GM21717 (cell line): ENCODE measurements around the gene CYP51A1.
"Not testable (repeated sequence)": the region's sequence is repeated elsewhere in the genome, so short reads cannot be mapped to it uniquely, and the experiment has no call there.

Source experiments
- ATAC-seq: cut with Tn5 transposase; IDR thresholded peaks from one replicate; pipeline ENCODE4 v1.9.1; 2021; ENCODE audit warnings: mild to moderate bottlenecking, moderate library complexity; ENCODE audit not compliant: unreplicated experiment

The CYP51A1 gene

DNA sequence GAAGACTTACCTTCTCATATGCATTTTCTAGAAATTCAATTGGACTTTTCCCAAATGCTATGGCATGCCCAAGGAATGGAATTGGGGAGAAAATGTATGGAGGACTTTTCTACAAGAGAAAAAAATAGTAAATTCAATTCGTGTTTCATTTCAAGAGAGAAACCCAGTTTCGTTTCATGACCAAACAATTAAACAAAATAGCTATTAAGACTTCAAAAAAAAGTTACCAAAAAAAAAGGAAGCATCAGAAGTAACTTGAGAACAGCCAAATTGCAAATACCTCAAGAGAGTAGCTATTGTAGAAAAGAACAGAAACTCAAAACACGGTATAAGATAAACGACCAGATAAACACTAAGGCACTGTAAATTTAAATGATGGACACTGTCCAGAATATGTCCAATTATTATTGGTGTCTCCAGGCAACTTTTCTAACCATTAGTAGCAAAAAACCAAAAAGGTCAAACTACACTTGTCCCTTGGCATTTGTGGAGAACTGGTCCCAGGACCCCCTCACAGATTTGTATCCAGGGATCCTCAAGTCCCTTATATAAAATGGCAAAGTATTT is 2.4 kb downstream of the CYP51A1 start:
- no peak for ATAC-seq

DNA sequence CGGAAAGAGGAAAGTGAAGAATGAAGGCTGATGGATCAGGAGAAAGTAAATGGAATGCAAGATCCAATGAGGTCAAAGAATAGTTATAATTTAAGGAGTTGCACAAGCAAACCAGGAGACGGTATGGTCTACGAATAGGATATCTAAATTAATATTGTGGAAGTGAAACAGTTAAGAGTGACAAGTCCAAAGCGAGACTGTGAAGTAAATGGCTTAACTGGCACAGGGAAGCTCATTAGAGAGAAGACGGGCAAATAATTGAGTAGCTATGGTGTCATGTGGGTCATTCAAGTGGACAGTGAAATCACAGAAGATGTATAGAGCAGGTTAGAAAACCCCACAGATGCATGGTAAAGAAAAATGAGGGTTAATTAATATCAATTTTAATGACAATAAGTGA is 3.2 kb downstream of the CYP51A1 start:
- no peak for ATAC-seq

DNA sequence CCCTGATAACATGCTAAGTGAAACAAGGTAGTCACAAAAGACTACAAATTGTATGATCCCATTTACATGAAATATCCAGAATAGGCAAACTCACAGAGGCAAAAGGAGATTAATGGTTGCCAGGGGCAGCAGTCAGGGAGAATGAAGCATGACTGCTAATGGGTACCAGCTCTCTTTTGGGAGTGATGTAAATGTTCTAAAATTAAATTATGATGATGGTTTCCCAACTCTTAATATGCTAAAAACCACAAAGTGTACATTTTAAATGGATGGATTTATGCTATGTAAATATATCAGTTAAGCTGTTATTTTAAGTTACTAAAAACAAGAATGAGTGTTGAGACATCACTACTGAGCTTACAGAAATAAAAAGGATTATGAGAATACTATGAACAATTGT is 12.6 kb downstream of the CYP51A1 start:
- ATAC-seq: no peak

DNA sequence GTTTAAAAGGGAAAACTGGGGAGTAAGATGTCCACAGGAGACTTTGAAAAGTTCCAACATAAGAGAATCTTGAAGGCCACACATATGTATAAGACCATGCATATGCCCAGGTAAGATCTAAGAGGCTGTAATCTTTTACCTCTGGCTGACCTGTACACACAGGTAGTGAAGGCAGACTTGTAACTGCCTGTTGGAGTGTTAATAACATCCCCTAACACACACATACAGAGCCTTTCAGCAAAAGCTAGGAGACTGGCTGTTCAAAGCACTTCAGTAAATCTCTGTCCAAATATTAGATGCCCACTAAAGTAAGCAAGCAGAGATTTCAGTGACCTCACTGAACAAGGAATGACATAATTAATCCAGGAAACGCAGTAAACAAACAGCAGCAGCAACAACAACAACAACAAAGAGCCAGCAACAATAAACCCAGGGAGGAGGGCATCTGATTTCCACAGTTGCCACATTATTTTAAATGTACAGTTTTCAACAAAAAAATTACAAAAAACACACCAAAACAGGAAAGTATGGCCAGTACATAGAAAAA is 15.0 kb downstream of the CYP51A1 start:
- no peak for ATAC-seq

DNA sequence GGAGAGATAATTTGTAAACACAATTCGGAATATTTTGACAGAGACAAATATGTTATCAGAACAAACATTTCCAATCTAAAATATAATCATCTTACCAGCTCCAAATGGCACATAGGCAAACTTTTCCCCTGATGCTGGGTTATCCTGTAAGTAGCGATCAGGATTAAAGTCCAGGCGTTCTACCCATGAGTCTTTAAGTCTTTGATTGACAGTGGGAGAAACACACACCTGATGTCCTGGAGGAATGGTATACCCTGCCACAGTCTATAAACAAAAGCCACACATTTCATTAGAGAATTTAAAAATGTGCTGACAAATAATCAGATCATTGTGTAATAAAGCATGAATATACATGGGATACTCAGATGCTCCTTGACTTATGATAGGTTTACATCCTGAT is 17.3 kb downstream of the CYP51A1 start:
- ATAC-seq: no peak

DNA sequence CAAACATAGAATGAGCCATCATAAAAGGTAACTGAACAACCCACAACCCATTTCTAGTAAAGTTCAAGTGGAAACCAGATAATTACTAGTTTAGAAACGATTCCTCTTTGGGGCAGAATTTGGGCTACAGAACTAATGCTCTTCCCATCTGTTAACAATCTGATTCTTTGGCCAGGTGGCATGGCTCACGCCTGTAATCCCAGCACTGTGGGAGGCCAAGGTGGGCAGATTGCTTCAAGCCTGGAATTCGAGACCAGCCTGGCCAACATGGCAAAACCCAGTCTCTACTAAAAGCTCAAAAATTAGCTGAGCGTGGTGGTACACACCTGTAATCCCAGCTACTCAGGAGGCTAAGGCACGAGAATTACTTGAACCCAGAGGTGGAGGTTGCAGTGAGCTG is 18.5 kb downstream of the CYP51A1 start:
- no peak for ATAC-seq

DNA sequence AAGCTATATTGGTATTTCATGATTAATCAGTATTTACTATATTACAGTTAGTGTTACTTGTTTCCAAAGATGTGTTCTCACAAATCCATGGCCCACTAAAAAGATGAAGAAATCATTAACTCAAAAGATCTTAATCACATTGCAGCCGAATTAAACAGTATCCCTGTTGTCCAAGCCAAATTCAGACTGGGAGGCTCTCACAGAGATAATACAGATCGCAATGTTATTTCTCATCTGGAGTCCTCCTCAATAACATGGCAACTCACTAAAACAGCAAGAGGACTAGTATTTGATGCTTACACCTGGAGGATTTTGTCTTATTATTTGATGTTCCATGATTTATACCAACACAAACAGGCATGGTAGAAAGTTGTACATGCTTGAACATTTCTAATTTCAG is 23.4 kb downstream of the CYP51A1 start:
- no peak for ATAC-seq

DNA sequence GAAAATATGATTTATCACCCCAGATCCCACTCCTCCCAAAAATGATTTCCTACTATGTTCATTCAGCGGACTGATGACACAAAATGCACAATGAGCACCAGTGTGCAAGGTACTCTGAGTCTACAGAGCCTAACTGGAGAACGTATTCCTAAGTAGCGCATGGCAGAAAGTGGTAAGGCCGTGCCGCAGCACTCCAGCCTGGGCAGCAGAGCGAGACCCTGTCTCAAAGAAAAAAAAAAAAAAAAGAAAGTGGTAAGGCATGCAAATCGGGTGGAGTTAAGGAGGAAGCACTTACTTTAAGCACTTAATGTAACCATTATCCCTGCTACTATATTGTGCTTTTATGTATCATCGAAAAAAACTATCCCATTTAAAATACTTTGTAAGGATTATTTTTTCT is 25.5 kb downstream of the CYP51A1 start:
- ATAC-seq: no peak

DNA sequence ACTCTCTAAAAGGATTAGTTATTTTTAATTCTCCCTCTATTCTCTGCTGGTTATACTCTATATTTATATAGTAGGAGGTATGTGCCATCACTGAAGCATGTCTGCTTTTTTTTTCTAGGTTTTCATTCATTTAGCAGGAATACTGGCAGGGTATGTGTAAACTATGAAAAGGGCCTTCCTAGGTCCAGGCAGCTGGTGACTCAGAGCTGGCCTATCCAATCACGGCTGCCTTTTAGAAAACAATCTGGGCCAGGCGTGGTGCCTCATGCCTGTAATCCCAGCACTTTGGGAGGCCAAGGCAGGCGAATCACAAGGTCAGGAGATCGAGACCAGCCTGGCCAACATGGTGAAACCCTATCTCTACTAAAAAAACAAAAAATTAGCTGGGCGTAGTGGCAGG is 31.4 kb downstream of the CYP51A1 start:
- not testable (repeated sequence) for ATAC-seq

DNA sequence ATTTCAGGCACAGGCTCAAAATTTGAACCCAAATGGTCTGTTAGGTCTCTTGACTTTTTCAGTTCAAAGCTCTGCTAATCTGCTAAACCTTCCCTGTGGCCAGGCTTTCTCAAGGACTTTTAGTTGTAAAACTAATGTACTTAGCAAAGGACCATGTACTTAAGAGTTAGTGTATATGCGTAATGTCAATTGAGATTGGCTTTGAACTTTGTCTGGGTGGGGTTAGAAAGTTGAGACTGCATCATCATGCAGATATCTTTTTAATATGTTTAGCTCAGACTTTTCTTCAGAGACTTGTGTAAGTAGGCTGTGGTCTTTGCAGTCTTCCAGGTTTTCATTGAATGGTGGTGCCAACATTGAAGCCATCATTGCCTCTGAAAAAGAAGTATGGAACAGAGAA is 33.7 kb downstream of the CYP51A1 start:
- no peak for ATAC-seq

DNA sequence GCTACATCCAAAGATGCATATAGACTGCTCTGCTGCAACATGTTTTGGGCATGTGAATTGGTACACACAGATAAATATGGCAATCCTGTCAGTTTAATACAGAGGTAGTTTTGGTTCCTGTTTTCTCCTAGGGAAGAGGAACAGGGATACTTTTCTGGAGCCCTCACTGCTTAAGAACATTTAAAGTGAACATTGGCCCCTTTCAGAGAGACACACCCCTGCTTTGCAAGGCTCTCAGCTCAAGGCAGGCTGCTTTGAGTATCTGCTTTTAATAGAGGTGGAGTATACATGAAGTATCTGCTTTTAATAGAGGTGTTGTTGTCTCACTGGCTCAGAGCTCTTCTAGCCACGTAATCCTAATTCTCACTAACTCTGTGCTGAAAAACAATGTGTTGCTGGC is 38.9 kb downstream of the CYP51A1 start:
- no peak for ATAC-seq

DNA sequence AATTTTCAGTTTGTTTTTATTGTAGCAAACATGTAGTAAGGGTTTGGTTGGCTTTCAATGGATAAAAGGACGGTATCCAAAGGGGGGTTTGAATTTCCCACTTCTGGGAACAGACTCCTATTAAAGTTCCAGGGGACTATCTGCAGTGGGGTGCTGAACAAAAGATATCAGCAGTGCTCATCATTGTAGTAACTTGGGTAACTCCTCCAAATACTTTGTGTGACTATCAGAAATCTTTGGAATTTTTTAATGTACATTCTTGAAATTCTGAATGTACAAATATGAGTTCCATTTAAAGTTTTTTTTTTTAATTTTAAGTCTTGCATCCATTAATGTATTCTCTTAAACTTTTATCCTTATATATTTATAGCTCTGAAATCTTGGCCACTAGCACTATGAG is 42.1 kb downstream of the CYP51A1 start:
- no peak for ATAC-seq

DNA sequence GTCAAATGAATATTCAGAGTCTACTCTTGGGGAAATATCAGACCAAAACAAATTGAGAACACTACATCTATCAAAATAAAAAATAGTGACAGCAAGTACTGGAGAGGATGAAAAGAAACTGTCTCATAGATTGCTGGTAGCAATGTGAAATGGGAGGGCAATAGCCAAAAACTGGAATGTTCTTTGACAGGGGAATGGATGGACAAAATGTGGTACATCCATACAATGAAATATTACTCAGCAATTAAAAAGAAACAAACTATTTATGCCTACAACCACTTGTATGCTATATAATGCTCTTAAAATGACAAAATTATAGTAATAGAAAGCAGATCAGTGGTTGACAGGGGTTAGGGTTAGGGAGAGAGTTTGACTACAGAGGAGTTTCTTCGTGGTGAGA is 46.0 kb downstream of the CYP51A1 start:
- no peak for ATAC-seq

DNA sequence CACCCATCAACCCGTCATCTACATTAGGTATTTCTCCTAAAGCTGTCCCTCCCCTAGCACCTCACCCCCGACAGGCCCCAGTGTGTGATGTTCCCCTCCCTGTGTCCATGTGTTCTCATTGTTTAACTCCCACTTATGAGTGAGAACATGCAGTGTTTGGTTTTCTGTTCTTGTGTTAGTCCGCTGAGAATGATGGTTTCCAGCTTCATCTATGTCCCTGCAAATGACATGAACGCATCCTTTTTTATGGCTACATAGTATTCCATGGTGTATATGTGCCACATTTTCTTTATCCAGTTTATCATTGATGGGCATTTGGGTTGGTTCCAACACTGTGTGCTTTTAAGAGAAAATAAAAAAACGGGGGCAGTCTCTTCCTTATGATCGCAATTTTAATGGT is 50.4 kb downstream of the CYP51A1 start:
- ATAC-seq: not testable (repeated sequence)

DNA sequence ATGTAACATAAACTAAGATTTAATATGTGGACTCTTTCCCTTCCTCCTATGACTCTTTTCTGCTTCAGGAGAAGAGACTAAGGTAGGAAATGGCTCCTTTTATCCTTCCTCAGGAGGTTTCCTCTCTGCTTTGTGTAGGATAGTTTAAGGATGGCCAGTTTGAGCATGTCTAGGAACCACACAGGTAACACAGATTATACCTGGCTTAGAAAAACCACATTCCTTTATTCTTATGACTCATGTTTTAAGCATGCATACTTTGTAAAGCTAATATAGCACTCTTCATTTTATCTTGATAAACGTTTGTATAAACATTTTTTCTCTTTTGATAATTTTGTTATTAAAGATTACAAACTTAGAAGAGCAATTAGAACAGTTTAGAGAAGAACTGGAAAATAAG is 57.8 kb downstream of the CYP51A1 start:
- ATAC-seq: no peak

DNA sequence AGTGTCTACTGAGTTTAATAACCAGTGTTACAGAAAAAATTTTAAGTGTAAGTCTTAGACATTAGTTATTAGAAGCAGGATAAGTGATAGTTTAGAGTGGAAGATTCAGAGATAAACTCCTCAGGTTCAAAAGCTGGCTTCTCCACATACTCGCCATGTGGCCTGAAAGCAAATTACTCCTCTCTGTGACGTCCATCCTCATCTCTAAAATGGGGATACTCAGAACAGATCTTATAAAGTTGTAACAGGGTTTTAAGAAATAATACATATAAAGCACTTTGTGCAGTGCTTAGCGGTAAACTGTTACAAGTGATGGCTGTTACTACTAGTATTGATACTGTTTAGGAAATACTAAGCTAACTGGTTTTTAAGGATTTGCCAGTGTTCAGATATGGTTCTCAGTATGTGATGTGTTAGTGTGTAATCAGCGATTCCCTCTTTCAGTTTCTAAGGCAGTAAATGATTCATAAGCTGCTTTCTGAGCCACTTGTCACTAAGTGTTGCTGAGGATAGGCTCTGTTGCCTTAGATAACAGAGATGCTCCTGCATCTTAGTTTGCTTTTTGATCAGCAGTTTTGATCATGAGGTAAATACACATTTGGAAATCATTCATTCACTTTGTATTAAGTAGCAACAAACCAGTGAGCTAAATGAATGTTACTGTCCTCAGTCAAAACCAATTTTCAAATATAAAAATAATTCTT is 58.7 kb downstream of the CYP51A1 start:
- ATAC-seq: peak; percentile 91

DNA sequence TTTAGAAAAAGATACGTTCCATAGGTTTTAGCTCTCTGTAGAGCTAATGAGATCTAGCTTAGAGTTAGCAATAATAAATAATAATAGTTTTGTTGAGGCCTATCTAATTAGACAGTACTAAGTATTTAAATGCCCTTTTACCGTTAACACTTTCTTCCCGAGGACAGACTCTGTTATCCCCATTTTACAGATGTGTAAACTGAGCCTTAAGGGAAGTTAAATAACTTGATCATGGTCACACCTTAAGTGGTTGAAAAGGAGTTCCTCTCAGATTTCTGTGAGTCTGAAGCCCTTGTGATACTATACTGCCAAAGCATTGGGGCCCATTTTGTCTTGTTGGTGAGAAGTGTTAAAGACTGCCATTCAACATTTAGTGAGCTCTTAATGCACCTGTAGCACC is 61.6 kb downstream of the CYP51A1 start:
- no peak for ATAC-seq

DNA sequence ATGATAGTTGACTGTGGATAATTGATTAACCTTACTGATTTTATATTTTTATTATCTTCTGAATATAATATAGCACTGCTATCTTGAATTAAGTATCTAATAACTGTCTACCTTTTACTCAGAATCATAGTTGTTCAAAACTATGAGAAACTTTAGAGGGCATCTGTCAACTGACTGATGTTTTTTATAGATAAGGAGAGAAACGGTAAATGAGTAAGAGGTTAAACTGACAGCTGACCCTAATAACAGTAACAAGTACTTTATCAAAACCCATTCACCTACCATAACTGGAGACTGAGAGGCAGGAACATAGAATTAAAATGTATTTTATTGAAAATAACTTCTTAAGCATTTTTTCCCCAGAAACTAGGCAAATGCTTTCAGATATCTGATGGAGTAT is 62.2 kb downstream of the CYP51A1 start:
- ATAC-seq: no peak

DNA sequence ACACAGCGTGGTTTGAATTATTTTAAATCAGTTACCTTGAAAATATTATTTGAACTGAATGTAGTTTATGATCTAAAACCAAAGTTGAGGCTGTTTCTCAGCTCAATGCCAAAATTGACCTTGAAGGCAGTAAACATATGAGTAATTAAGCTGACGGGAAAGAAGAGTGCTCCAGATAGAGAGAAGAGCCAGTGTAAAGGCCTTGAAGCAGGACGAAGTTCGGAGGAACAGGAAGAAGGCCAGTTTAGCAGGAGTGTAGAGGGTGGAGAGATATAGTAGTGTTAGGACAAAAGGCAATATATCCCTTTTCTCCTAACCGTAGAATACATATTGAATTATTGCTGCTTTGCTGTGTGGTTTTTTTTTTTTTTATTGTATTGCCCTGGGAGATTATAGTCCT is 63.2 kb downstream of the CYP51A1 start:
- no peak for ATAC-seq

DNA sequence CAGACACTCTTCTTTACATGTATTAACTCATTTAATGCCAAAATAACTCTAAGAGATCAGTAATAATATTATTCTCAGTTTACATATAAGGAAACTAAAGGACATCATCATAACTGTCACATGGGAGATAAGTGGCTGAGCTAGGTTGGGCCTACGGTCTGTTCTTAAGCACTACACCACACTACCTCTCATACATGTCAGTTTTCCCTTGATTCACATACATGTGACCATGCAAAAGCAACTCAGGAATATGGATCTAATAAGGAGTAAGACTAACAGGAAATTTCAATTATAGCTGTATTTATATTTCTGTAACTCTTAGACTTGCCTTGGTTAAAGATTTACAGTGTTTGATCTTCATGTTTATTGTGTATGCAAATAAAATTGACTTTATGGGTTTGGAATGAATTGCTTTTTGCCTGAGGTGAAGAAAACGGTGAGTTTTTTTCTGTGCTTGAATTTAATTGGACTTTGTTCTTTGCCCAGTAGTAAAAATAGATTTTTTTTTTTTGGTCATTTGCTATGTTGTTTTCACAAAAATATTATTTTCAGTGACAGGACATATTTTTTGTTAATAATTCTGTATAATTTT is 69.7 kb downstream of the CYP51A1 start:
- ATAC-seq: no peak
